CD8-positive, alpha-beta memory T cell (primary cell): Measurements from ENCODE around the gene ABCB6. TPM values are rescaled to one million over a fixed set of nuclear protein-coding genes. Genes with fewer than 3 reads are reported as not detected.
A peak's percentile ranks its signal among the peaks of the same experiment; 100 is the strongest.

Experiments
- CTCF ChIA-PET: fragments of 350-600 bp; sonication (Branson Sonifier 250); formaldehyde crosslinking; loops from one replicate; lab custom pipeline; 2021; ENCODE audit warnings: antibody characterized with exemption; lab: Charles Lee
- POLR2A ChIA-PET: fragments of 350-600 bp; sonication (Branson Sonifier 250); formaldehyde crosslinking; loops from one replicate; lab custom pipeline; 2021; ENCODE audit warnings: antibody characterized with exemption; lab: Charles Lee
- DNase-seq, 5 donors: peaks; one replicate each; pipeline versions ENCODE4 v3.0.0 to v3.0.0-alpha.2; 2020 to 2022; ENCODE audit warnings: mixed read lengths in 1 of 5
- H3K27ac ChIP-seq: one replicate; pipeline ENCODE4 v1.7.0; 2013; ENCODE audit warnings: low read depth, mild to moderate bottlenecking, low read length, moderate library complexity
- H3K27me3 ChIP-seq: 2 replicates; pipeline ENCODE4 v1.7.0; 2013; ENCODE audit warnings: low read length, mild to moderate bottlenecking; ENCODE audit not compliant: insufficient read depth, poor library complexity, severe bottlenecking
- H3K36me3 ChIP-seq: 2 replicates; pipeline ENCODE4 v1.7.0; 2013; ENCODE audit warnings: mild to moderate bottlenecking, low read length, moderate library complexity; ENCODE audit not compliant: insufficient read depth
- H3K4me1 ChIP-seq: 2 replicates; pipeline ENCODE4 v1.7.0; 2013; ENCODE audit warnings: mild to moderate bottlenecking, low read length, moderate library complexity; ENCODE audit not compliant: insufficient read depth
- H3K4me3 ChIP-seq: 2 replicates; pipeline ENCODE4 v1.7.0; 2013; ENCODE audit warnings: mild to moderate bottlenecking, low read length
- H3K9me3 ChIP-seq: 2 replicates; pipeline ENCODE4 v1.7.0; 2013; ENCODE audit warnings: mild to moderate bottlenecking, low read length
- H3K27ac Mint-ChIP-seq, 8 donors: one replicate each; pipeline ENCODE4 v1.8.0; 2020 to 2021; ENCODE audit warnings: mixed read lengths in 8 of 8, mild to moderate bottlenecking in 6 of 8, inconsistent platforms in 3 of 8, moderate library complexity in 3 of 8
- H3K27me3 Mint-ChIP-seq, 2 donors: one replicate each; pipeline ENCODE4 v1.8.0; 2020 to 2021; ENCODE audit warnings: mixed read lengths in 2 of 2, mild to moderate bottlenecking in 1 of 2, moderate library complexity in 1 of 2
- H3K36me3 Mint-ChIP-seq, 3 donors: one replicate each; pipeline ENCODE4 v1.8.0; 2020 to 2021; ENCODE audit warnings: mixed read lengths in 3 of 3, inconsistent platforms in 1 of 3, mild to moderate bottlenecking in 1 of 3
- H3K4me1 Mint-ChIP-seq, 3 donors: one replicate each; pipeline ENCODE4 v1.8.0; 2020 to 2021; ENCODE audit warnings: mixed read lengths in 3 of 3, inconsistent platforms in 1 of 3, mild to moderate bottlenecking in 1 of 3
- H3K4me3 Mint-ChIP-seq, 7 donors: one replicate each; pipeline ENCODE4 v1.8.0; 2020 to 2021; ENCODE audit warnings: mixed read lengths in 7 of 7, mild to moderate bottlenecking in 6 of 7, moderate library complexity in 4 of 7, inconsistent platforms in 2 of 7
- H3K9me3 Mint-ChIP-seq, 5 donors: one replicate each; pipeline ENCODE4 v1.8.0; 2020 to 2022; ENCODE audit warnings: mixed read lengths in 5 of 5, mild to moderate bottlenecking in 3 of 5, moderate library complexity in 2 of 5, inconsistent platforms in 1 of 5
- polyA plus RNA-seq: library from polyadenylated mRNA; unstranded; fragments of 300-500 nt; fragmentation: Illumina TruSeq; gene quantifications from one replicate; pipeline ENCODE4 v1.2.3, GENCODE V29; 2021
- total RNA-seq, 2 experiments: library from RNA; stranded (reverse); gene quantifications; one replicate each; pipeline ENCODE4 v1.2.3, GENCODE V29; 2021

The ABCB6 gene
- total and polyA plus RNA-seq, 3 experiments from 2014 or later = 2.1 to 22.8 (median 22.1) TPM

- Mint-ChIP-seq H3K4me3 (peak overlapping the region; percentile 80 to 100 (median 97)), H3K9me3 (no peaks in the 10 kb centered on the region), H3K27ac (peak overlapping the region; percentile 61 to 96 (median 84)), H3K27me3 (no peaks in the 10 kb centered on the region), H3K4me1 (peaks cover 40 to 73% (median 54%) of the 10 kb centered on the region in 3 donors), H3K36me3 (peaks cover 0 to 75% (median 8%) of the 10 kb centered on the region in 3 donors)
- no peaks in the 10 kb centered on the region for H3K27me3 ChIP-seq
- no peaks in the 10 kb centered on the region for H3K9me3 ChIP-seq
- peak overlapping the region; percentile 96 for H3K27ac ChIP-seq
- peak overlapping the region; percentile 93 for H3K4me3 ChIP-seq
- CTCF ChIA-PET = interaction anchor here (0.8 to 7.6 kb wide), 10 partner anchors 11 to 70 kb away, joined by 3 to 51 read pairs (median 6); partner anchors contain the start of genes NHEJ1, TUBA4A and TUBA4B
- peaks cover 44% of the 10 kb centered on the region for H3K4me1 ChIP-seq
- POLR2A ChIA-PET = interaction anchor here (0.9 to 4.5 kb wide), 11 partner anchors 10 to 69 kb away, joined by 4 to 164 read pairs (median 11); partner anchors contain the start of genes ABCB6, CNPPD1, DNAJB2 and GLB1L
- peaks cover 49% of the 10 kb centered on the region for H3K36me3 ChIP-seq
- no peak for DNase-seq
Measured at GRCh38 chr2:219228911-219229304, 10.2 kb upstream of the ABCB6 start.

GRCh38 chr2:219228041-219228910, 9.5 kb upstream of the ABCB6 start:
- Histone ChIP-seq H3K36me3 (peaks cover 50% of the 10 kb centered on the region), H3K4me3 (peak overlapping the region; percentile 93), H3K27ac (peak overlapping the region; percentile 96), H3K9me3 (no peaks in the 10 kb centered on the region), H3K4me1 (peaks cover 44% of the 10 kb centered on the region), H3K27me3 (no peaks in the 10 kb centered on the region)
- no peak for DNase-seq
- H3K27ac Mint-ChIP-seq = peak overlapping the region; percentile 61 to 96 (median 84)
- no peaks in the 10 kb centered on the region for H3K9me3 Mint-ChIP-seq
- H3K4me3 Mint-ChIP-seq = peak overlapping the region; percentile 80 to 100 (median 97)
- POLR2A ChIA-PET = interaction anchor here (0.9 to 4.5 kb wide), 8 partner anchors 9 to 67 kb away, joined by 4 to 164 read pairs (median 13); partner anchors contain the start of genes ABCB6, CNPPD1, DNAJB2 and GLB1L
- CTCF ChIA-PET = interaction anchor here (1.0 to 7.6 kb wide), 9 partner anchors 10 to 71 kb away, joined by 3 to 51 read pairs (median 6); partner anchors contain the start of genes NHEJ1, TUBA4A and TUBA4B
- peaks cover 3 to 75% (median 8%) of the 10 kb centered on the region in 3 donors for H3K36me3 Mint-ChIP-seq
- H3K4me1 Mint-ChIP-seq = peaks cover 38 to 67% (median 50%) of the 10 kb centered on the region in 3 donors
- H3K27me3 Mint-ChIP-seq = no peaks in the 10 kb centered on the region

GRCh38 chr2:219225350-219225749, 6.6 kb upstream of the ABCB6 start:
- ChIA-PET CTCF (interaction anchor here (6.0 to 7.6 kb wide), 2 partner anchors 28 to 70 kb away, joined by 51 read pairs; partner anchors contain the start of genes TUBA4A and TUBA4B), POLR2A (no interaction called here)
- H3K9me3 ChIP-seq = no peaks in the 10 kb centered on the region
- peaks cover 28 to 40% (median 30%) of the 10 kb centered on the region in 3 donors for H3K4me1 Mint-ChIP-seq
- peaks cover 58% of the 10 kb centered on the region for H3K36me3 ChIP-seq
- H3K27ac ChIP-seq = no peak overlapping the region
- H3K27me3 Mint-ChIP-seq = no peaks in the 10 kb centered on the region
- no peak overlapping the region for H3K4me3 ChIP-seq
- H3K4me1 ChIP-seq = peaks cover 24% of the 10 kb centered on the region
- no peak for DNase-seq
- peak overlapping the region in 2 of 8 donors; percentile 18 to 57 for H3K27ac Mint-ChIP-seq
- peaks cover 7 to 83% (median 12%) of the 10 kb centered on the region in 3 donors for H3K36me3 Mint-ChIP-seq
- peak overlapping the region in 1 of 7 donors; percentile 47 for H3K4me3 Mint-ChIP-seq
- no peaks in the 10 kb centered on the region for H3K27me3 ChIP-seq
- H3K9me3 Mint-ChIP-seq = no peaks in the 10 kb centered on the region

GRCh38 chr2:219223831-219224610, 5.3 kb upstream of the ABCB6 start:
- H3K4me3 ChIP-seq = no peak overlapping the region
- H3K27ac ChIP-seq = no peak overlapping the region
- no peak for DNase-seq
- H3K27ac Mint-ChIP-seq = peak overlapping the region in 2 of 8 donors; percentile 35 to 61
- H3K27me3 ChIP-seq = no peaks in the 10 kb centered on the region
- ChIA-PET CTCF (interaction anchor here (0.9 to 7.6 kb wide), 5 partner anchors 13 to 71 kb away, joined by 4 to 51 read pairs (median 5); partner anchors contain the start of genes CNPPD1, NHEJ1, TUBA4A and TUBA4B), POLR2A (interaction anchor here (0.6 to 0.8 kb wide), 2 partner anchors 24 to 47 kb away, joined by 3 read pairs; partner anchors contain the start of gene CNPPD1)
- peaks cover 7 to 79% (median 12%) of the 10 kb centered on the region in 3 donors for H3K36me3 Mint-ChIP-seq
- peaks cover 26 to 39% (median 30%) of the 10 kb centered on the region in 3 donors for H3K4me1 Mint-ChIP-seq
- H3K36me3 ChIP-seq = peaks cover 61% of the 10 kb centered on the region
- H3K27me3 Mint-ChIP-seq = no peaks in the 10 kb centered on the region
- H3K4me1 ChIP-seq = peaks cover 29% of the 10 kb centered on the region
- no peak overlapping the region for H3K4me3 Mint-ChIP-seq
- H3K9me3 ChIP-seq = no peaks in the 10 kb centered on the region
- no peaks in the 10 kb centered on the region for H3K9me3 Mint-ChIP-seq

- H3K4me1 ChIP-seq = peaks cover 22% of the 10 kb centered on the region
- peaks cover 18 to 34% (median 24%) of the 10 kb centered on the region in 3 donors for H3K4me1 Mint-ChIP-seq
- H3K4me3 Mint-ChIP-seq = peak overlapping the region in 1 of 7 donors; percentile 56
- ChIA-PET CTCF (interaction anchor here (1.1 to 2.9 kb wide), 4 partner anchors 11 to 73 kb away, joined by 3 to 14 read pairs (median 5); partner anchors contain the start of gene CNPPD1), POLR2A (interaction anchor here (1.4 kb wide), 1 partner anchor 23 kb away, joined by 4 read pairs; the partner anchor contains the start of genes GLB1L and STK16)
- H3K27me3 Mint-ChIP-seq = peaks cover 0 to 2% of the 10 kb centered on the region in 2 donors
- no peaks in the 10 kb centered on the region for H3K9me3 ChIP-seq
- peak overlapping the region in 1 of 8 donors; percentile 71 for H3K27ac Mint-ChIP-seq
- H3K27me3 ChIP-seq = no peaks in the 10 kb centered on the region
- H3K36me3 ChIP-seq = peaks cover 61% of the 10 kb centered on the region
- H3K36me3 Mint-ChIP-seq = peaks cover 7 to 71% (median 12%) of the 10 kb centered on the region in 3 donors
- no peak overlapping the region for H3K27ac ChIP-seq
- DNase-seq = no peak
- H3K4me3 ChIP-seq = no peak overlapping the region
- no peaks in the 10 kb centered on the region for H3K9me3 Mint-ChIP-seq
Measured at GRCh38 chr2:219221957-219222518, 3.3 kb upstream of the ABCB6 start.

GRCh38 chr2:219220652-219221402, 2.1 kb upstream of the ABCB6 start:
- peaks cover 7 to 61% (median 12%) of the 10 kb centered on the region in 3 donors for H3K36me3 Mint-ChIP-seq
- peak overlapping the region in 4 of 8 donors; percentile 3 to 61 (median 30) for H3K27ac Mint-ChIP-seq

More at GRCh38 chr2:219220652-219221402, 2.1 kb upstream of the ABCB6 start:
- Histone ChIP-seq H3K27me3 (no peaks in the 10 kb centered on the region), H3K36me3 (peaks cover 54% of the 10 kb centered on the region), H3K4me1 (peaks cover 18% of the 10 kb centered on the region), H3K27ac (no peak overlapping the region), H3K4me3 (no peak overlapping the region), H3K9me3 (no peaks in the 10 kb centered on the region)
- DNase-seq = no peak
- POLR2A ChIA-PET = interaction anchor here (1.4 kb wide), 1 partner anchor 24 kb away, joined by 4 read pairs; the partner anchor contains the start of genes GLB1L and STK16
- peaks cover 0 to 2% of the 10 kb centered on the region in 2 donors for H3K27me3 Mint-ChIP-seq
- no peaks in the 10 kb centered on the region for H3K9me3 Mint-ChIP-seq
- CTCF ChIA-PET = interaction anchor here (0.7 to 2.9 kb wide), 3 partner anchors 10 to 74 kb away, joined by 4 to 14 read pairs (median 7); no protein-coding TSS in a partner anchor
- peaks cover 18 to 34% (median 18%) of the 10 kb centered on the region in 3 donors for H3K4me1 Mint-ChIP-seq
- H3K4me3 Mint-ChIP-seq = peak overlapping the region in 4 of 7 donors; percentile 10 to 54 (median 20)
